HG03280 (cell line): Measurements from ENCODE around the gene ACBD7.

Experiments
- ATAC-seq: cut with Tn5 transposase; IDR thresholded peaks from one replicate; pipeline ENCODE4 v1.9.1; 2021; ENCODE audit warnings: mild to moderate bottlenecking, moderate library complexity; ENCODE audit not compliant: unreplicated experiment

Gene ACBD7

GRCh38 chr10:15088428-15089261, at the start of gene ACBD7:
TSS of gene ACBD7 (minus strand) at chr10:15088776. CDS start at chr10:15088728, 48 bp downstream.
- ATAC-seq = peak; percentile 99

- ATAC-seq = no peak
Measured at GRCh38 chr10:15137636-15138035, 49.1 kb upstream of the ACBD7 start.

- ATAC-seq = no peak
Measured at GRCh38 chr10:15137036-15137359, 48.4 kb upstream of the ACBD7 start.

GRCh38 chr10:15136129-15137035, 47.8 kb upstream of the ACBD7 start:
- no peak for ATAC-seq

GRCh38 chr10:15131330-15131729, 42.8 kb upstream of the ACBD7 start:
- no peak for ATAC-seq

GRCh38 chr10:15124908-15125307, 36.3 kb upstream of the ACBD7 start:
- no peak for ATAC-seq

- ATAC-seq = no peak
Measured at GRCh38 chr10:15124190-15124589, 35.6 kb upstream of the ACBD7 start.

GRCh38 chr10:15123749-15124184, 35.2 kb upstream of the ACBD7 start:
- no peak for ATAC-seq

GRCh38 chr10:15122477-15123030, 34.0 kb upstream of the ACBD7 start:
- ATAC-seq = peak; percentile 93

- ATAC-seq = no peak
Measured at GRCh38 chr10:15121707-15122106, 33.1 kb upstream of the ACBD7 start.

GRCh38 chr10:15120523-15120922, 31.9 kb upstream of the ACBD7 start:
- ATAC-seq = no peak

GRCh38 chr10:15118615-15119014, 30.0 kb upstream of the ACBD7 start:
- ATAC-seq = no peak

GRCh38 chr10:15116225-15116624, 27.6 kb upstream of the ACBD7 start:
- no peak for ATAC-seq

- ATAC-seq = no peak
Measured at GRCh38 chr10:15113766-15114165, 25.2 kb upstream of the ACBD7 start.

- no peak for ATAC-seq
Measured at GRCh38 chr10:15112657-15113056, 24.1 kb upstream of the ACBD7 start.

- ATAC-seq = peak; percentile 89
Measured at GRCh38 chr10:15106352-15107013, 17.9 kb upstream of the ACBD7 start.

- ATAC-seq = no peak
Measured at GRCh38 chr10:15103513-15103912, 14.9 kb upstream of the ACBD7 start.

GRCh38 chr10:15099886-15100285, 11.3 kb upstream of the ACBD7 start:
- ATAC-seq = no peak

- ATAC-seq = peak; percentile 76
Measured at GRCh38 chr10:15097011-15097812, 8.6 kb upstream of the ACBD7 start, which contains the start of gene RPP38. TSS of gene RPP38 (plus strand) at chr10:15097355. CDS start at chr10:15103315, 5,960 bp downstream.

GRCh38 chr10:15096661-15097010, 8.1 kb upstream of the ACBD7 start:
- ATAC-seq = peak; percentile 16
